Measurements from ENCODE around the gene TMEM154. TPM values are rescaled to one million over a fixed set of nuclear protein-coding genes. Genes with fewer than 3 reads are reported as not detected.
A peak's percentile ranks its signal among the peaks of the same experiment; 100 is the strongest.

The TMEM154 gene
- total RNA-seq, 1 donor = 11.2 TPM

GRCh38 chr4:152579916-152580315 lies 99.9 kb downstream of the TMEM154 start:
- DNase-seq (ENCODE audit: low read depth) = no peak
- H3K4me3 ChIP-seq (ENCODE audit: low read depth, low read length) = no peak overlapping the region
- TF ChIP-seq, protein P1, sequence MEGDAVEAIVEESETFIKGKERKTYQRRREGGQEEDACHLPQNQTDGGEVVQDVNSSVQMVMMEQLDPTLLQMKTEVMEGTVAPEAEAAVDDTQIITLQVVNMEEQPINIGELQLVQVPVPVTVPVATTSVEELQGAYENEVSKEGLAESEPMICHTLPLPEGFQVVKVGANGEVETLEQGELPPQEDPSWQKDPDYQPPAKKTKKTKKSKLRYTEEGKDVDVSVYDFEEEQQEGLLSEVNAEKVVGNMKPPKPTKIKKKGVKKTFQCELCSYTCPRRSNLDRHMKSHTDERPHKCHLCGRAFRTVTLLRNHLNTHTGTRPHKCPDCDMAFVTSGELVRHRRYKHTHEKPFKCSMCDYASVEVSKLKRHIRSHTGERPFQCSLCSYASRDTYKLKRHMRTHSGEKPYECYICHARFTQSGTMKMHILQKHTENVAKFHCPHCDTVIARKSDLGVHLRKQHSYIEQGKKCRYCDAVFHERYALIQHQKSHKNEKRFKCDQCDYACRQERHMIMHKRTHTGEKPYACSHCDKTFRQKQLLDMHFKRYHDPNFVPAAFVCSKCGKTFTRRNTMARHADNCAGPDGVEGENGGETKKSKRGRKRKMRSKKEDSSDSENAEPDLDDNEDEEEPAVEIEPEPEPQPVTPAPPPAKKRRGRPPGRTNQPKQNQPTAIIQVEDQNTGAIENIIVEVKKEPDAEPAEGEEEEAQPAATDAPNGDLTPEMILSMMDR (IDR thresholded peaks at IDR 0.05; ENCODE audit: insufficient read depth, low read depth, low read length) = no peak

GRCh38 chr4:152579107-152579764 lies 100.6 kb downstream of the TMEM154 start:
- H3K4me3 ChIP-seq (ENCODE audit: low read depth, low read length) = no peak overlapping the region
- DNase-seq (ENCODE audit: low read depth) = peak; percentile 94
- TF ChIP-seq, protein P1 (IDR thresholded peaks at IDR 0.05; ENCODE audit: insufficient read depth, low read depth, low read length) = no peak

DNA sequence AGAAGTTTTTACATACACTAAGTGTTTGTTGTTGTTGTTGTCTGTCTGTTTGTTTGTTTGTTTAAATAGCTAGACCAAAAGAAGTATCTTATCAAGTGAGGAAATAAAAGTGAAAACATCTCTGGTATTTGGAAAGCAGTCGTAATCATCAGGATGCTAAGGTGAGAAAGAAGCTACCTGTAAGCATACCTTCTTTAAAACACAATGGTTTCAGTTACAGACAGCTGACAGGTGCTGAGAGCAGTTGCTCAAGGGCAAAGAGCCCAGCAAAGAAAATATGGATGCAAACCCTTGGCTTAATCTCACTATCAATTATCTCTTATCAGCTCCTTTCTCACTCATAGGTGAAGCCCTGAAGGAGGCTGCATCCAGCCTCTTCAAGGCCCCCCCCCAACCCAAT lies 101.1 kb downstream of the TMEM154 start:
- H3K4me3 ChIP-seq (ENCODE audit: low read depth, low read length) = no peak overlapping the region
- TF ChIP-seq, protein P1 (IDR thresholded peaks at IDR 0.05; ENCODE audit: insufficient read depth, low read depth, low read length) = no peak
- DNase-seq (ENCODE audit: low read depth) = no peak

- TF ChIP-seq, protein P1 (IDR thresholded peaks at IDR 0.05; ENCODE audit: insufficient read depth, low read depth, low read length) = no peak
- peak; percentile 37 for DNase-seq (ENCODE audit: low read depth)
- no peak overlapping the region for H3K4me3 ChIP-seq (ENCODE audit: low read depth, low read length)
Observed at GRCh38 chr4:152577708-152578396, 101.9 kb downstream of the TMEM154 start.

- no peak overlapping the region for H3K4me3 ChIP-seq (ENCODE audit: low read depth, low read length)
- DNase-seq (ENCODE audit: low read depth) = no peak
- TF ChIP-seq, protein P1 (IDR thresholded peaks at IDR 0.05; ENCODE audit: insufficient read depth, low read depth, low read length) = no peak
Observed at GRCh38 chr4:152575533-152575932, 104.3 kb downstream of the TMEM154 start.

DNA sequence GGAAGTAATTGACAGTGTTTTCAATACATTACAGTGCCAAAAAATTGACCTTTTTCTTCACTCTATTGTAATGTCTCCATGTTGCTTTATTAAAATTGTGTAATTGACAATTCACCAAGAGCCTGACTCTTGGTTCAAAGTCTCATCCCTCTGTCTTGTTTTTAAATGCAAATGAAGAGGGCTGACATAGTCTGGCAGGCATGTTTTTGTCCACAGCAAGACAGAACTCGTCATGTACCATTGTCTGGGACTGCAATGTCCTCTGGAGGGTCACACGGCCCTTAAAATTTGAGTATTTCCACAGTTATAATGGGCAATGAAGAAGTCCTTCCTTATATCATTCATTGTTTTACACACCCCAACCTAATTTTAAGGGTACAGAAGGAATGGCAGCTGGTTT lies 105.9 kb downstream of the TMEM154 start:
- DNase-seq (ENCODE audit: low read depth) = no peak
- TF ChIP-seq, protein P1 (IDR thresholded peaks at IDR 0.05; ENCODE audit: insufficient read depth, low read depth, low read length) = no peak
- no peak overlapping the region for H3K4me3 ChIP-seq (ENCODE audit: low read depth, low read length)

Measured in fibroblast of villous mesenchyme (primary cell).